Activated CD4-positive, alpha-beta memory T cell treated with anti-CD3 and anti-CD28 coated beads, Interleukin-2, amount 10 ng/mL, durations not matched to agents 7 days and 5 days (primary cell): Measurements from ENCODE around the gene CD101. TPM values are rescaled to one million over a fixed set of nuclear protein-coding genes. Genes with fewer than 3 reads are reported as not detected.
A peak's percentile ranks its signal among the peaks of the same experiment; 100 is the strongest.

Experiments used
- CTCF ChIA-PET: fragments of 350-600 bp; sonication (Branson Sonifier 250); formaldehyde crosslinking; loops from one replicate; lab custom pipeline; 2021; ENCODE audit warnings: antibody characterized with exemption, inconsistent platforms; lab: Charles Lee
- POLR2A ChIA-PET: fragments of 350-600 bp; sonication (Branson Sonifier 250); formaldehyde crosslinking; loops from one replicate; lab custom pipeline; 2021; ENCODE audit warnings: antibody characterized with exemption; lab: Charles Lee
- DNase-seq: peaks from one replicate; pipeline ENCODE4 v3.0.0-alpha.2; 2020
- H3K27ac Mint-ChIP-seq: one replicate; pipeline ENCODE4 v1.8.0; 2021; ENCODE audit warnings: mild to moderate bottlenecking, mixed read lengths
- H3K27me3 Mint-ChIP-seq: one replicate; pipeline ENCODE4 v1.8.0; 2021; ENCODE audit warnings: mixed read lengths
- H3K36me3 Mint-ChIP-seq: one replicate; pipeline ENCODE4 v1.8.0; 2021; ENCODE audit warnings: low read depth, mixed read lengths
- H3K4me1 Mint-ChIP-seq: one replicate; pipeline ENCODE4 v1.8.0; 2021; ENCODE audit warnings: mixed read lengths
- H3K4me3 Mint-ChIP-seq: one replicate; pipeline ENCODE4 v1.8.0; 2021; ENCODE audit warnings: mild to moderate bottlenecking, mixed read lengths
- H3K9me3 Mint-ChIP-seq: one replicate; pipeline ENCODE4 v1.8.0; 2021; ENCODE audit warnings: mixed read lengths
- total RNA-seq, 2 experiments: library from RNA; stranded (reverse); gene quantifications; one replicate each; pipeline ENCODE4 v1.2.3, GENCODE V29; 2021

Gene CD101, protein sequence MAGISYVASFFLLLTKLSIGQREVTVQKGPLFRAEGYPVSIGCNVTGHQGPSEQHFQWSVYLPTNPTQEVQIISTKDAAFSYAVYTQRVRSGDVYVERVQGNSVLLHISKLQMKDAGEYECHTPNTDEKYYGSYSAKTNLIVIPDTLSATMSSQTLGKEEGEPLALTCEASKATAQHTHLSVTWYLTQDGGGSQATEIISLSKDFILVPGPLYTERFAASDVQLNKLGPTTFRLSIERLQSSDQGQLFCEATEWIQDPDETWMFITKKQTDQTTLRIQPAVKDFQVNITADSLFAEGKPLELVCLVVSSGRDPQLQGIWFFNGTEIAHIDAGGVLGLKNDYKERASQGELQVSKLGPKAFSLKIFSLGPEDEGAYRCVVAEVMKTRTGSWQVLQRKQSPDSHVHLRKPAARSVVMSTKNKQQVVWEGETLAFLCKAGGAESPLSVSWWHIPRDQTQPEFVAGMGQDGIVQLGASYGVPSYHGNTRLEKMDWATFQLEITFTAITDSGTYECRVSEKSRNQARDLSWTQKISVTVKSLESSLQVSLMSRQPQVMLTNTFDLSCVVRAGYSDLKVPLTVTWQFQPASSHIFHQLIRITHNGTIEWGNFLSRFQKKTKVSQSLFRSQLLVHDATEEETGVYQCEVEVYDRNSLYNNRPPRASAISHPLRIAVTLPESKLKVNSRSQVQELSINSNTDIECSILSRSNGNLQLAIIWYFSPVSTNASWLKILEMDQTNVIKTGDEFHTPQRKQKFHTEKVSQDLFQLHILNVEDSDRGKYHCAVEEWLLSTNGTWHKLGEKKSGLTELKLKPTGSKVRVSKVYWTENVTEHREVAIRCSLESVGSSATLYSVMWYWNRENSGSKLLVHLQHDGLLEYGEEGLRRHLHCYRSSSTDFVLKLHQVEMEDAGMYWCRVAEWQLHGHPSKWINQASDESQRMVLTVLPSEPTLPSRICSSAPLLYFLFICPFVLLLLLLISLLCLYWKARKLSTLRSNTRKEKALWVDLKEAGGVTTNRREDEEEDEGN
- total RNA-seq: 1 to 10 TPM; 2.9 to 3.6 TPM

DNA sequence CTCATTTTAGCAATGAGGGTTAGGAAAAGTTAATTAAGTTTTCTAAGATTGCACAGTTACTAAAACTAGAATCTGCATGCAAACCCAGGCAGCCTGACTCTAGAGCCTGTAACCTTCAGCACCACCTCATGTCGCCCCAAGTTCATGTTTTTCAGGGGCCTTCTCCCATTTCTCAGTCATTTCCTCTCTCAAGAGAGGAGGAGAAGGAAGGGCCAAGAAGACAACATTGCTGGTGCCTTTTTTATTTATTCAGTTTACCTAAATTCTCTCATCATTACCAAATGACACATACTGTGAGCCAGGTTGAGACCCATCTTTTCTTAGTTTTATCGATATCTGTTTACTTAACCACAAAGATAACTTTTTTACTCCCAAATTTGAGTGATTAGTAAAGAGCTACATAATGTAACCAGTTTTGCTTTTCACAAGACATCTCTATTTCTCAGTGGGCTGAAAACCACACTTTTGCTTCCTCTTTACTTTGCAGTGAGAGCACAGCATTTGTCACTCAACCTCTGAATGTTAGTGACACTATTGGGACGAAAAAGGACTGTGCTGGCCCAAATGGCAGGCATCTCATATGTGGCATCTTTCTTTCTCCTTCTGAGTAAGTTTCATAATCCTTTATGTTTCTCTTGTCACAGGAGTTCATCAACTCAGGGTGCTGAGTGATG lies at the start of gene CD101:
Gene CD101, plus strand, starts transcription at position 507 of the 674 bp plus-strand sequence. Its CDS starts 58 bp downstream, at position 565.
- POLR2A ChIA-PET: interaction anchor here (1.4 to 3.1 kb wide), 3 partner anchors 15 to 59 kb away, joined by 4 to 19 read pairs (median 5); partner anchors contain the start of gene TTF2
- peak within 1 kb of the TSS; percentile 5 for H3K4me3 Mint-ChIP-seq
- peaks cover 30% of the 10 kb centered on the region for H3K4me1 Mint-ChIP-seq

DNA sequence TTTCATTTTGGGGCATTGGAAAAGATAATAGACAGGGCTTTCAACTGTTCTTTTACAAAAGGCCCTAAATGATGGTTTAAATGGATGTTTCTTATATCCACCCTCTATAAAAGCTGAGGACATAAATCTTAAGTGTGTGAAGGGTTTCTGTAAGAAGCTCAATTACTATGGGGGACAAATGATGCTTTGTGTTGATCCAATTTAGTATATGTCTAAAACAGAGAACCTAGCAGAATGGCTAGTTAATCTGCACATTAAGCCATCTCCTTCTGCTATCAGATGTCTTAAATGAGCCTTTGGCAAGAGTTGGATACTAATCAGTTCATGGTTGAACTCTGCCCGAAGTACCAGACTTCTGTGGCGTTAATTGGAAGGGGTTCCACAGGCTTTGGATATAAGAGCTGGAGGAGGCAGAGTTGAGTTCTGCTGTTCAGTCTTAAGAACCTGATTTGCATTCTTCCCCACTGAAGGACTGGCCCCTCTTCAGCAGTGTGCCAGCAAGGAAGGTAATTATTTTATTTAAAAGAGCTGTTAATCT lies 48.8 kb upstream of the CD101 start:
- H3K36me3 Mint-ChIP-seq: no peaks in the 10 kb centered on the region
- H3K4me3 Mint-ChIP-seq: no peak overlapping the region
- no peaks in the 10 kb centered on the region for H3K27me3 Mint-ChIP-seq
- CTCF ChIA-PET: no interaction called here
- POLR2A ChIA-PET: no interaction called here
- H3K9me3 Mint-ChIP-seq: no peaks in the 10 kb centered on the region
- H3K27ac Mint-ChIP-seq: no peak overlapping the region
- DNase-seq: no peak
- no peaks in the 10 kb centered on the region for H3K4me1 Mint-ChIP-seq

More for the DNA sequence above, at the start of gene CD101:
- no peaks in the 10 kb centered on the region for H3K9me3 Mint-ChIP-seq
- H3K36me3 Mint-ChIP-seq: peaks cover 3% of the 10 kb centered on the region
- CTCF ChIA-PET: interaction anchor here (1.1 kb wide), 1 partner anchor 8 kb away, joined by 5 read pairs; no protein-coding TSS in a partner anchor
- H3K27me3 Mint-ChIP-seq: peaks cover 14% of the 10 kb centered on the region
- DNase-seq: peak; percentile 21
- peak within 1 kb of the TSS; percentile 84 for H3K27ac Mint-ChIP-seq

DNA sequence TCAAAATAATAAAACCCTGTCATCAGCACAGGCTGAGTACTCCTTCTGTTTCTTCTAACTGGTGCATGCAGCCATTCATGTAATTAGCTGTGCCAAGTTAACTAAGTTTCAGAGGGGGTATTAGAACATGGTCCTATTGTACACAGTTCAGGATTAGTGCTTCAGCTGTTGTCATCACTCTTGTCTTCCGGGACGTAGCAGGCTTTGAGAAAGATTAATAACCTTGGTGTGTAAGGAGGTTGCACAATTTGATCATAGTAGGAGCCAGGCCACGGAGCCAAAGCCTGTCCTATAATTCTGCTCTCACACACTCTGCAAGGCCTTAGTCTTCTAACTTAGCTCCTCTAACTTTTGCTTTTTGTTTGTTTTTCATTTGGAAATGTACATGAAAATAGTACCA lies 47.1 kb upstream of the CD101 start:
- ChIA-PET CTCF (interaction anchor here (1.2 kb wide), 1 partner anchor 20 kb away, joined by 4 read pairs; no protein-coding TSS in a partner anchor), POLR2A (no interaction called here)
- Mint-ChIP-seq H3K27me3 (no peaks in the 10 kb centered on the region), H3K9me3 (no peaks in the 10 kb centered on the region), H3K4me3 (no peak overlapping the region), H3K4me1 (no peaks in the 10 kb centered on the region), H3K27ac (no peak overlapping the region), H3K36me3 (no peaks in the 10 kb centered on the region)
- no peak for DNase-seq

DNA sequence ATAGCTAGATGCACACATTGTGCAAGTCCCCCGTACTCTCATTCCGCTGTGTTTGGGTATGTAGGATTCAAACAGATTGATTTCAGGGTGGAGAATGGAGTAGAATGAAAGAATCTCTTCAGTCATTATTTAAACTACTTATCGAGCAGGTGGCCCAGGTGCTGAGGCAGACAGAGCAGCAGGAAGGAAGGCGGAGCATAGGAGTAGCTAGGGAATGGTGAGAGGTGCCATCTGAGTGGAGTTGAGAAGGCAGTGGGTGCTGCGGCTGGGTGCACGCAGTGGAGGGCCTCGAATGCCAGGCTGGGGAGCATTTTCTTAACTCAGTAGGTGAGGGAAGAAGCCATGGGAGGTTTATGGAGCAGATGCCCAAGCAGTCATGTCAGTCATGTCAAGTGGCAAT lies 45.2 kb upstream of the CD101 start:
- ChIA-PET POLR2A (no interaction called here), CTCF (interaction anchor here (1.5 kb wide), 1 partner anchor 22 kb away, joined by 7 read pairs; no protein-coding TSS in a partner anchor)
- DNase-seq: no peak
- Mint-ChIP-seq H3K9me3 (no peaks in the 10 kb centered on the region), H3K27me3 (no peaks in the 10 kb centered on the region), H3K4me1 (no peaks in the 10 kb centered on the region), H3K27ac (no peak overlapping the region), H3K4me3 (no peak overlapping the region), H3K36me3 (no peaks in the 10 kb centered on the region)

DNA sequence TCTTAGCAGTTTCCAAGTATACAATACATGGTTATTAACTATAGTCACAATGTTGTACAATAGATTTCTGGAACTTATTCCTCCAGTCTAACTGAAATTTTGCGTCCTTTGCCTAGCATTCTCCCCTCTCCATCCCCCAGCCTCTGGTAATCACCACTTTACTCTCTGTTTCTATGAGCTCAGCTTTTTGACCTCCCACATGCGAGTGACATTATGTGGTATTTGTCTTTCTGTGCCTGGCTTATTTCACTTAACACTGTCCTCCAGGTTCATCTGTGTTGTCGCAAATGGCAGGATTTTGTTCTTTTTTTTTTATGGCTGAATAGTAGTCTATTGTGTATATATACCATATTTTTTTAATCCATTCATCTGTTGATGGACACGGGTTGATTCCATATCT lies 43.9 kb upstream of the CD101 start:
- DNase-seq: no peak
- POLR2A ChIA-PET: no interaction called here
- H3K27ac Mint-ChIP-seq: no peak overlapping the region
- no peaks in the 10 kb centered on the region for H3K27me3 Mint-ChIP-seq
- H3K4me3 Mint-ChIP-seq: no peak overlapping the region
- CTCF ChIA-PET: no interaction called here
- no peaks in the 10 kb centered on the region for H3K36me3 Mint-ChIP-seq
- no peaks in the 10 kb centered on the region for H3K9me3 Mint-ChIP-seq
- H3K4me1 Mint-ChIP-seq: no peaks in the 10 kb centered on the region

DNA sequence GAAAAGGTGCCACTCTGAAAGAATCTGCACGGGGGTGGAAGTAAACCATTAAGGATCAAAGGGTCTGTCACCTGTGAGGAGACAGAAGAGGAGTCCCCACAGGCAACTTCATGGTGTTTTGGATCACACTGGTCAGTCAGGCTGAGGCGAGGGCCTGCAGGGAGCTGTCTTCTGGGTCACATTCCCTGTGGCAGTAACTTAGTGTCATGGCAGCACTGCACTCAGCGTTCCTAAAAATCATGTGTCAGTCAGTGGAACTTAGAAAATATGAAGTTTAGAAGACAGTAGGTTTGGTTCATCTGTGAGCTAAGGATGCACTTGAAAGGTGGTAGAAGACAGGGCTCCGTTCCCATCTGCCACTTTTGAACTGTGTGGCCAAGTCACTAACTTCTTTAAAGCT lies 43.5 kb upstream of the CD101 start:
- Mint-ChIP-seq H3K36me3 (no peaks in the 10 kb centered on the region), H3K27me3 (no peaks in the 10 kb centered on the region)
- CTCF ChIA-PET: no interaction called here

DNA sequence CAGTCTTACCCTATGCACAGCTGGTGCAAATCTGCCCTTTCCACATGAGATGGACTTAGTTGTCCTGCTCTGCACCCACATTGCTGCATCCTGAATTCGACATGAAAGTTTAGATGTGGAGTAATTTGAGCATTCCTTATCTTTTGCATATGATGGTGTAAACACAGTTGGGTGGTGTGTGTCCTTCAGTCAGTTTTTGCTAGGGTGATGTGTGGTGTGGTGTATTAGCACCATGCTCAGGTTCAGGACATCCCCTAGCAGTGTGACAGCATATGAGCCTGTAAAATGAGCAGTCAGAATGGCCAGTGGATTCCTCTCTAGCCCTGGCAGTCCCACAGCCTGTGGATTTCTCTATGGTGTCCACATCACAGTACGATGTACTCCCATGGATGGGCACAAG lies 42.6 kb upstream of the CD101 start:
- Mint-ChIP-seq H3K27me3 (no peaks in the 10 kb centered on the region), H3K4me3 (no peak overlapping the region), H3K4me1 (no peaks in the 10 kb centered on the region), H3K27ac (no peak overlapping the region), H3K36me3 (no peaks in the 10 kb centered on the region), H3K9me3 (no peaks in the 10 kb centered on the region)
- DNase-seq: no peak
- CTCF ChIA-PET: no interaction called here
- POLR2A ChIA-PET: interaction anchor here (0.7 kb wide), 1 partner anchor 101 kb away, joined by 3 read pairs; the partner anchor contains the start of gene TTF2

More for the DNA sequence above, 43.5 kb upstream of the CD101 start:
- Mint-ChIP-seq H3K9me3 (no peaks in the 10 kb centered on the region), H3K27ac (no peak overlapping the region), H3K4me1 (no peaks in the 10 kb centered on the region), H3K4me3 (no peak overlapping the region)
- POLR2A ChIA-PET: interaction anchor here (0.7 kb wide), 1 partner anchor 102 kb away, joined by 3 read pairs; the partner anchor contains the start of gene TTF2
- no peak for DNase-seq

DNA sequence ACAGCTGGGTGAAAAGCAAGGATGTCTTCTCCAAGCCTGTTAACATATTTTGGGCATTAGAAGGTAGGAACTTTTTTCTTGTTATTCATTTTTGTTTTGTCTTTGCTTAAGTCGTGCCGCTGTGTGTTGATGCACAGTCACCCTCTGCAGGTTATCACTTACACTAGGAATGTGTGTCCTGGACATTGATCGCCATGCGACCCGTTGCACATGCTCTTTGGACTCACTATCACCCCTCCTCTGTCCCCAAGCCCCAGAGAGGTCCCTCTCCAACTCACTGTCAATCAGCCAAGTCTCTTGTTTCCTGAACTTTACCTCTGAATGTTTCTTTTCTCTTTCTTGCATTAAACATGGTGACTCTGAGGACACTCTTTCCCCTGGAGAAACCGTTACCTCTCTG lies 40.0 kb upstream of the CD101 start:
- Mint-ChIP-seq H3K27me3 (no peaks in the 10 kb centered on the region), H3K27ac (no peak overlapping the region), H3K36me3 (no peaks in the 10 kb centered on the region), H3K4me1 (no peaks in the 10 kb centered on the region), H3K9me3 (no peaks in the 10 kb centered on the region), H3K4me3 (no peak overlapping the region)
- no peak for DNase-seq
- ChIA-PET POLR2A (interaction anchor here (1.1 kb wide), 1 partner anchor 233 kb away, joined by 3 read pairs; no protein-coding TSS in a partner anchor), CTCF (no interaction called here)

DNA sequence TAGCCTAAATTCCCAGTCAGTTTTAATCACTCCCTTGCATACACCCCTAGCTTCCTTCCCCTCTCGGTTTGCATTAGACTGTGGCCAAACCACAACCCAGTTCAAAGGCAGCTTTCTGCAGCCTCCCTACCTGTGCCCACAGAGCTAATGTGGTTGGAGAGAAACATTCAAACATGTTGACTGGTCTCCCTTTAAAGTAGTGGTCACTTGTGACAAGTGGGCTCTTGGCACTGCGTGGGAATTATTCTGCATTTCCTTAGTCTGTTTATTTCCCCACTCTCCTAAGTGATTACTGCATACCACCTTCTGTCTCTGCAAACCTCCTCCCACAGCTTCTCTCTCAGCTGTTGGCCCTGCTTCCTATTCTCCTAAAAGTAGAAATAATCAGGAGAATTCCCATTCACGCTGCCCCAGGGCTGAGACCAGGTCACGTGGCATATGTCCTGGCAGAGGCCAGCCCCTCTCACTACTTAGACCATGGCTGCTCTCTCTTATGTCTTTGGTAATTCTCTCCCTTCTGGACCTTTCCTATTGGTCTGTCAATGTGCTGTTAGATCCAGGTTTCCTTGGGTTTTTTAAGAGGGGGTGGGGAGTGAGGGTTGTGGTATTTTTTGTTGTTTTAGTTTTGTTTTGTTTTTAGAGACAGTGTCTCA lies 38.4 kb upstream of the CD101 start:
- POLR2A ChIA-PET: interaction anchor here (1.1 to 1.2 kb wide), 2 partner anchors 193 to 235 kb away, joined by 3 to 4 read pairs; no protein-coding TSS in a partner anchor
- no peak overlapping the region for H3K27ac Mint-ChIP-seq
- no peaks in the 10 kb centered on the region for H3K36me3 Mint-ChIP-seq
- H3K9me3 Mint-ChIP-seq: no peaks in the 10 kb centered on the region
- H3K27me3 Mint-ChIP-seq: no peaks in the 10 kb centered on the region
- H3K4me3 Mint-ChIP-seq: no peak overlapping the region
- CTCF ChIA-PET: interaction anchor here (1.3 kb wide), 1 partner anchor 28 kb away, joined by 6 read pairs; no protein-coding TSS in a partner anchor
- H3K4me1 Mint-ChIP-seq: no peaks in the 10 kb centered on the region
- no peak for DNase-seq

DNA sequence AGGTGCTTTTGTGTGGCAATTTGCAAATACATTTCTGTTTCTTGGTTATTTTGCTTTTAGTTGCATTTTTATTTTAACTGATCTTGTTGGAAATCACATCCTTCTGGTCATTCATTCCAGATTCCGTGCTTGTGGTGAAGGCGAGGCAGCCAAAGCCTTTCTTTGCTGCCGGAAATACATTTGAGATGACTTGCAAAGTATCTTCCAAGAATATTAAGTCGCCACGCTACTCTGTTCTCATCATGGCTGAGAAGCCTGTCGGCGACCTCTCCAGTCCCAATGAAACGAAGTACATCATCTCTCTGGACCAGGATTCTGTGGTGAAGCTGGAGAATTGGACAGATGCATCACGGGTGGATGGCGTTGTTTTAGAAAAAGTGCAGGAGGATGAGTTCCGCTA lies 34.8 kb upstream of the CD101 start:
- Mint-ChIP-seq H3K9me3 (no peaks in the 10 kb centered on the region), H3K27me3 (no peaks in the 10 kb centered on the region), H3K27ac (no peak overlapping the region), H3K4me1 (no peaks in the 10 kb centered on the region), H3K4me3 (no peak overlapping the region), H3K36me3 (peaks cover 3% of the 10 kb centered on the region)
- CTCF ChIA-PET: no interaction called here
- POLR2A ChIA-PET: no interaction called here
- DNase-seq: no peak

DNA sequence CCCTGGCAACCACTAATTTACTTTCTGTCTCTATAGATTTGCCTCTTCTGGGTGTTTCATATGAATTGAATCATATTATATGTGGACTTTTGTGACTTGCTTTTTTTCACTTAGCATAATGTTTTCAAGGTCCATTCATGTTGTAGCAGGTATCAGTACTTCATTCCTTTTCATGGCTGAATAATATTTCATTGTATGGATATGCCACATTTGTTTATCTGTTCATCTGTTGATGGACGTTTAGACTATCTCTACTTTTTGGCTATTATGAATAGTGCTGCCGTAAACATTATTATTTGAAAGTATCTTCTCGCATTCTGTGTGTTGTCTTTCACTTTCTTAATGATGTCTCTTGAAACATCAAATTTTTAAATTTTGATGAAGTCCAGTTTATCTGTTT lies 32.8 kb upstream of the CD101 start:
- Mint-ChIP-seq H3K4me3 (no peak overlapping the region), H3K4me1 (no peaks in the 10 kb centered on the region), H3K36me3 (peaks cover 3% of the 10 kb centered on the region), H3K9me3 (no peaks in the 10 kb centered on the region), H3K27ac (no peak overlapping the region), H3K27me3 (no peaks in the 10 kb centered on the region)
- CTCF ChIA-PET: no interaction called here
- DNase-seq: no peak
- POLR2A ChIA-PET: no interaction called here
